ENCODE data around the gene RAB11FIP4.

DNA sequence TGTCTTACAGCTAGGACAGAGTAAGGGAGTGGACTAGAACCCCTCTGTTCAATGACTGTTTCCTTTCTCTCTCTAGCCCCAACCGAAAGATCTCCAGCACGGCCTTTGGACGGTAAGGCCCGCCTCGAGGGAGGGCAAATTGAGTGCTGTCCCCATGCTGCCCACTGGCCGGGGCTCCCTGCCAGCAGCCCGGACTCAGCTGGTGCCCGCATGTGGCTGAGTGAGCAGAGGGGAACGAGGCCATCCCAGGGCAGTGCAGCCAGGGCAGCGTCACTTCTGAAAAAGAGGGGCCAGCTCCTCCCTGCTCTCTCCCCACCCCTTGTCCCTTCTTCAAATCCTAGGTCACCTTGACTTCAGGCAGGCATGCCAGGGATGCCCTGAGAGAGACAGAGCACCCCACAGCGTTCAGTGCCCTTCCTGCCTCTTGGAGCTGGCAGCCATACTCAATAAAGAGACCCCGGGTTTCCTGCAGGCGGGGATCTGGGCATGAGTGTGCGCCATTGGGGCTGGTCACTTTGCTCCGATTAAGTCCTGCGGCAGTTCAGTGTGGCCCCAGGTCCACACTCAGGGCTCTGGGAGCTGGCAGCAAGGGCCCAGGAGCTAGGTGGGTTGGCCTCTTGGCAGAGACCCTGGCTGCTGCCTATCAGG is 130.9 kb downstream of the RAB11FIP4 start:
- TF ChIP-seq, protein P1, sequence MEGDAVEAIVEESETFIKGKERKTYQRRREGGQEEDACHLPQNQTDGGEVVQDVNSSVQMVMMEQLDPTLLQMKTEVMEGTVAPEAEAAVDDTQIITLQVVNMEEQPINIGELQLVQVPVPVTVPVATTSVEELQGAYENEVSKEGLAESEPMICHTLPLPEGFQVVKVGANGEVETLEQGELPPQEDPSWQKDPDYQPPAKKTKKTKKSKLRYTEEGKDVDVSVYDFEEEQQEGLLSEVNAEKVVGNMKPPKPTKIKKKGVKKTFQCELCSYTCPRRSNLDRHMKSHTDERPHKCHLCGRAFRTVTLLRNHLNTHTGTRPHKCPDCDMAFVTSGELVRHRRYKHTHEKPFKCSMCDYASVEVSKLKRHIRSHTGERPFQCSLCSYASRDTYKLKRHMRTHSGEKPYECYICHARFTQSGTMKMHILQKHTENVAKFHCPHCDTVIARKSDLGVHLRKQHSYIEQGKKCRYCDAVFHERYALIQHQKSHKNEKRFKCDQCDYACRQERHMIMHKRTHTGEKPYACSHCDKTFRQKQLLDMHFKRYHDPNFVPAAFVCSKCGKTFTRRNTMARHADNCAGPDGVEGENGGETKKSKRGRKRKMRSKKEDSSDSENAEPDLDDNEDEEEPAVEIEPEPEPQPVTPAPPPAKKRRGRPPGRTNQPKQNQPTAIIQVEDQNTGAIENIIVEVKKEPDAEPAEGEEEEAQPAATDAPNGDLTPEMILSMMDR (IDR thresholded peaks at IDR 0.05 in 2 of 3, conservative IDR thresholded peaks at IDR 0.05 in 1 of 3; ENCODE audit: borderline replicate concordance in 1 of 3, insufficient read depth in 1 of 3, low read depth in 2 of 3, low read length in 2 of 3): no peak
- TF ChIP-seq POLR2AphosphoS5 (IDR thresholded peaks at IDR 0.05; ENCODE audit: low read depth, low read length): no peak

Measured in HCT116 (cell line).